H1 (cell line): ENCODE results near the gene ILF2.

Experiments used
- BCL11A ChIP-seq, 2 experiments: IDR thresholded peaks; one replicate each; pipeline ENCODE4 v1.6.1; 2011; ENCODE audit warnings: low read depth in 2 of 2, low read length in 2 of 2, mild to moderate bottlenecking in 2 of 2
- CTCF ChIP-seq, 3 experiments: IDR thresholded peaks; 1 replicate in 2 of 3; 2 replicates in 1 of 3; pipeline versions ENCODE4 v1.5.1 to v1.6.1; 2011; ENCODE audit warnings: low read length in 3 of 3, mild to moderate bottlenecking in 3 of 3, inconsistent platforms in 2 of 3, low read depth in 1 of 3, moderate library complexity in 1 of 3; ENCODE audit not compliant: insufficient read depth in 1 of 3; ENCODE audit errors: control extremely low read depth in 1 of 3
- EP300 ChIP-seq, 2 experiments: IDR thresholded peaks; 1 replicate in 1 of 2; 2 replicates in 1 of 2; pipeline ENCODE4 v1.6.1; 2011 to 2012; ENCODE audit warnings: low read depth in 2 of 2, low read length in 2 of 2, mild to moderate bottlenecking in 2 of 2, borderline replicate concordance in 1 of 2, inconsistent platforms in 1 of 2, moderate library complexity in 1 of 2
- JUND ChIP-seq: IDR thresholded peaks from 2 replicates; pipeline ENCODE4 v1.6.1; 2011; ENCODE audit warnings: mild to moderate bottlenecking, improper control_type of control experiment, low read length
- NRF1 ChIP-seq: IDR thresholded peaks from 2 replicates; pipeline ENCODE4 v1.6.1; 2011; ENCODE audit warnings: mild to moderate bottlenecking, low read depth, low read length, improper control_type of control experiment
- POLR2A ChIP-seq, 2 experiments: IDR thresholded peaks; 1 replicate in 1 of 2; 2 replicates in 1 of 2; pipeline ENCODE4 v1.6.1; 2011; ENCODE audit warnings: low read depth in 2 of 2, low read length in 2 of 2, mild to moderate bottlenecking in 2 of 2; ENCODE audit errors: control extremely low read depth in 1 of 2
- POLR2AphosphoS5 ChIP-seq: IDR thresholded peaks from 2 replicates; pipeline ENCODE4 v1.6.1; 2011; ENCODE audit warnings: low read depth, low read length
- RXRA ChIP-seq: IDR thresholded peaks from 2 replicates; pipeline ENCODE4 v1.6.1; 2011; ENCODE audit warnings: low read depth, mild to moderate bottlenecking, low read length, moderate library complexity; ENCODE audit not compliant: insufficient read depth
- SP2 ChIP-seq: IDR thresholded peaks from 2 replicates; pipeline ENCODE4 v1.6.1; 2012; ENCODE audit warnings: mild to moderate bottlenecking, low read length, inconsistent platforms
- ZNF274 ChIP-seq: IDR thresholded peaks from 2 replicates; pipeline ENCODE4 v1.7.0; 2012; ENCODE audit warnings: low read length, borderline replicate concordance; ENCODE audit errors: extremely low read depth

- TF ChIP-seq SP2 = no peak
- TF ChIP-seq CTCF (IDR thresholded peaks at IDR 0.05; ENCODE audit: control extremely low read depth in 1 of 3, insufficient read depth in 1 of 3, low read depth in 1 of 3, low read length in 3 of 3) = no peak
- TF ChIP-seq EP300 (IDR thresholded peaks at IDR 0.05; ENCODE audit: borderline replicate concordance in 1 of 2, low read depth in 2 of 2, low read length in 2 of 2) = no peak
- no peak for TF ChIP-seq POLR2A (IDR thresholded peaks at IDR 0.05; ENCODE audit: control extremely low read depth in 1 of 2, low read depth in 2 of 2, low read length in 2 of 2)
- TF ChIP-seq RXRA = no peak
- no peak for TF ChIP-seq BCL11A (IDR thresholded peaks at IDR 0.05; ENCODE audit: low read depth in 2 of 2, low read length in 2 of 2)
- TF ChIP-seq NRF1 = no peak
- no peak for TF ChIP-seq JUND
- TF ChIP-seq ZNF274 = no peak
- TF ChIP-seq POLR2AphosphoS5 = no peak
Observed at GRCh38 chr1:153643100-153643499, 27.7 kb downstream of the ILF2 start.
